ENCODE results near the gene FAR2.
A peak's percentile ranks its signal among the peaks of the same experiment; 100 is the strongest.

Gene FAR2

GRCh38 chr12:29147731-29148595, 1.1 kb upstream of the FAR2 start:
- DNase-seq (ENCODE audit: extremely low spot score): no peak
- ChIA-PET CTCF (no interaction called here), POLR2A (interaction anchor here (0.6 to 1.0 kb wide), 2 partner anchors 11 to 1390 kb away, joined by 3 read pairs; no protein-coding TSS in a partner anchor)
- TF ChIP-seq FOXA1 (IDR thresholded peaks at IDR 0.05) (no peak), L3MBTL2 (conservative IDR thresholded peaks at IDR 0.05) (0 out of 2 replicates have a peak, but pooled peaks have one; percentile 15)

- TF ChIP-seq BHLHE40 (IDR thresholded peaks at IDR 0.05; ENCODE audit: borderline replicate concordance) (no peak), ARNT (IDR thresholded peaks at IDR 0.05) (no peak), SUZ12 (IDR thresholded peaks at IDR 0.05) (no peak), CTBP1 (IDR thresholded peaks at IDR 0.05; ENCODE audit: borderline replicate concordance) (no peak), FOXA1 (IDR thresholded peaks at IDR 0.05) (no peak), NFRKB (IDR thresholded peaks at IDR 0.05) (no peak), FOXM1 (IDR thresholded peaks at IDR 0.05; ENCODE audit: borderline replicate concordance) (no peak), L3MBTL2 (conservative IDR thresholded peaks at IDR 0.05) (no peak), ELF4 (IDR thresholded peaks at IDR 0.05) (no peak), HDGF (IDR thresholded peaks at IDR 0.05; ENCODE audit: borderline replicate concordance) (no peak), LEF1 (IDR thresholded peaks at IDR 0.05; ENCODE audit: borderline replicate concordance) (no peak)
- CTCF ChIA-PET: no interaction called here
- peak; percentile 27 for DNase-seq (ENCODE audit: extremely low spot score)
- POLR2A ChIA-PET: interaction anchor here (1.0 kb wide), 1 partner anchor 10 kb away, joined by 3 read pairs; no protein-coding TSS in a partner anchor
Observed at GRCh38 chr12:29148596-29148910, 525 bp upstream of the FAR2 start.

- POLR2A ChIA-PET: no interaction called here
- CTCF ChIA-PET: no interaction called here
- DNase-seq (ENCODE audit: extremely low spot score): peak; percentile 19
- no peak for TF ChIP-seq FOXA1 (IDR thresholded peaks at IDR 0.05)
- no peak for TF ChIP-seq SP1 (IDR thresholded peaks at IDR 0.05)
- TF ChIP-seq FOXK2 (IDR thresholded peaks at IDR 0.05): no peak
- TF ChIP-seq ELF4 (IDR thresholded peaks at IDR 0.05): no peak
- TF ChIP-seq LEF1 (IDR thresholded peaks at IDR 0.05; ENCODE audit: borderline replicate concordance): no peak
- no peak for TF ChIP-seq PKNOX1 (IDR thresholded peaks at IDR 0.05)
- TF ChIP-seq ZNF384 (IDR thresholded peaks at IDR 0.05): no peak
- no peak for TF ChIP-seq ARNT (IDR thresholded peaks at IDR 0.05)
- no peak for TF ChIP-seq NFRKB (IDR thresholded peaks at IDR 0.05)
- TF ChIP-seq BHLHE40 (IDR thresholded peaks at IDR 0.05; ENCODE audit: borderline replicate concordance): no peak
- no peak for TF ChIP-seq TARDBP (IDR thresholded peaks at IDR 0.05)
Observed at GRCh38 chr12:29149691-29150281, 708 bp downstream of the FAR2 start.

GRCh38 chr12:29150462-29150861, 1.4 kb downstream of the FAR2 start:
- no peak for TF ChIP-seq FOXK2 (IDR thresholded peaks at IDR 0.05)
- TF ChIP-seq PKNOX1 (IDR thresholded peaks at IDR 0.05): peak; percentile 68
- no peak for DNase-seq (ENCODE audit: extremely low spot score)
- POLR2A ChIA-PET: no interaction called here
- CTCF ChIA-PET: no interaction called here

GRCh38 chr12:29152223-29152868, 3.3 kb downstream of the FAR2 start:
- DNase-seq (ENCODE audit: extremely low spot score): no peak
- ChIA-PET POLR2A (interaction anchor here (0.7 kb wide), 1 partner anchor 171 kb away, joined by 3 read pairs; no protein-coding TSS in a partner anchor), CTCF (no interaction called here)
- TF ChIP-seq PKNOX1 (IDR thresholded peaks at IDR 0.05) (no peak), ZNF384 (IDR thresholded peaks at IDR 0.05) (no peak), ARNT (IDR thresholded peaks at IDR 0.05) (no peak), FOXK2 (IDR thresholded peaks at IDR 0.05) (no peak)

GRCh38 chr12:29152981-29153630, 4.0 kb downstream of the FAR2 start:
- CTCF ChIA-PET: no interaction called here
- TF ChIP-seq ZNF384 (IDR thresholded peaks at IDR 0.05) (no peak), CTBP1 (IDR thresholded peaks at IDR 0.05; ENCODE audit: borderline replicate concordance) (no peak), SP1 (IDR thresholded peaks at IDR 0.05) (no peak), NFRKB (IDR thresholded peaks at IDR 0.05) (no peak), FOXK2 (IDR thresholded peaks at IDR 0.05) (no peak), HDGF (IDR thresholded peaks at IDR 0.05; ENCODE audit: borderline replicate concordance) (no peak), TARDBP (IDR thresholded peaks at IDR 0.05) (no peak), FOXM1 (IDR thresholded peaks at IDR 0.05; ENCODE audit: borderline replicate concordance) (no peak)
- DNase-seq (ENCODE audit: extremely low spot score): no peak
- POLR2A ChIA-PET: no interaction called here

Measured in HEK293T (cell line).